ENCODE results near the gene PDXK. TPM values are rescaled to one million over a fixed set of nuclear protein-coding genes. Genes with fewer than 3 reads are reported as not detected.

The PDXK gene
- total and polyA plus RNA-seq, 2 donors (not counting 3 experiments of a cell fraction or from before 2014, with no cell fraction given), result 44.2 to 59.1 TPM

- Histone ChIP-seq H3K79me2 (ENCODE audit: control insufficient read depth, insufficient read depth, low read length) (no peaks in the 10 kb centered on the region), H3K4me3 (replicated peaks in 1 of 3; ENCODE audit: insufficient read depth in 1 of 3, low read depth in 1 of 3, low read length in 3 of 3) (no peak overlapping the region), H3K4me2 (ENCODE audit: insufficient read depth, low read length) (no peak overlapping the region), H3K27me3 (ENCODE audit: control insufficient read depth in 2 of 2, insufficient read depth in 2 of 2, low read length in 2 of 2) (no peaks in the 10 kb centered on the region), H3K27ac (ENCODE audit: insufficient read depth, low read depth, low read length) (no peak overlapping the region), H2AFZ (ENCODE audit: low read depth, low read length) (no peak overlapping the region), H3K36me3 (ENCODE audit: control insufficient read depth in 2 of 2, extremely low read depth in 1 of 2, insufficient read depth in 2 of 2, low read length in 2 of 2) (peaks cover 0 to 13% of the 10 kb centered on the region in 2 experiments), H3K9ac (replicated peaks; ENCODE audit: extremely low read depth, insufficient read depth, low read length) (no peak overlapping the region), H3K9me3 (replicated peaks; ENCODE audit: control insufficient read depth, insufficient read depth, low read length) (no peaks in the 10 kb centered on the region), H3K4me1 (ENCODE audit: control insufficient read depth, extremely low read depth, insufficient read depth, low read length) (no peaks in the 10 kb centered on the region), H4K20me1 (replicated peaks; ENCODE audit: control insufficient read depth, extremely low read depth, insufficient read depth, low read length) (no peaks in the 10 kb centered on the region), H3K9me1 (replicated peaks; ENCODE audit: control insufficient read depth, extremely low read depth, insufficient read depth, low read length) (no peaks in the 10 kb centered on the region)
- DNase-seq (ENCODE audit: low read depth, low spot score) (no peak), FAIRE-seq (no peak)
- dilution Hi-C loops (cut with MboI; ENCODE audit: extremely low pct_ligation_motif_present, low sequenced_read_pairs), result no loop called here
- ChIA-PET CTCF (no interaction called here), POLR2A (no interaction called here)
- TF ChIP-seq MYC (IDR thresholded peaks at IDR 0.05; ENCODE audit: low read depth, low read length) (no peak), POLR2AphosphoS5 (IDR thresholded peaks at IDR 0.05; ENCODE audit: insufficient read depth, low read depth, low read length) (no peak), POLR2A (IDR thresholded peaks at IDR 0.05; ENCODE audit: low read depth, low read length) (no peak), EZH2 (IDR thresholded peaks at IDR 0.05; ENCODE audit: borderline replicate concordance, low read depth, low read length, severe bottlenecking) (no peak), JUN (IDR thresholded peaks at IDR 0.05; ENCODE audit: borderline replicate concordance, insufficient read depth, insufficient read length, low read depth) (no peak)
- BruUV-seq (replicated peaks), result no TSS peak
- intact Hi-C loops (cut with micrococcal nuclease), result no loop called here
Observed at GRCh38 chr21:43757601-43758000, 38.7 kb downstream of the PDXK start.

- Histone ChIP-seq H3K36me3 (ENCODE audit: control insufficient read depth in 2 of 2, extremely low read depth in 1 of 2, insufficient read depth in 2 of 2, low read length in 2 of 2) (peaks cover 0 to 10% of the 10 kb centered on the region in 2 experiments), H3K9ac (replicated peaks; ENCODE audit: extremely low read depth, insufficient read depth, low read length) (no peak overlapping the region), H3K4me1 (ENCODE audit: control insufficient read depth, extremely low read depth, insufficient read depth, low read length) (no peaks in the 10 kb centered on the region), H4K20me1 (replicated peaks; ENCODE audit: control insufficient read depth, extremely low read depth, insufficient read depth, low read length) (no peaks in the 10 kb centered on the region), H3K4me2 (ENCODE audit: insufficient read depth, low read length) (no peak overlapping the region), H3K9me3 (replicated peaks; ENCODE audit: control insufficient read depth, insufficient read depth, low read length) (no peaks in the 10 kb centered on the region), H3K27ac (ENCODE audit: insufficient read depth, low read depth, low read length) (no peak overlapping the region), H3K27me3 (ENCODE audit: control insufficient read depth in 2 of 2, insufficient read depth in 2 of 2, low read length in 2 of 2) (no peaks in the 10 kb centered on the region), H3K4me3 (replicated peaks in 1 of 3; ENCODE audit: insufficient read depth in 1 of 3, low read depth in 1 of 3, low read length in 3 of 3) (no peak overlapping the region), H2AFZ (ENCODE audit: low read depth, low read length) (no peak overlapping the region), H3K79me2 (ENCODE audit: control insufficient read depth, insufficient read depth, low read length) (no peaks in the 10 kb centered on the region), H3K9me1 (replicated peaks; ENCODE audit: control insufficient read depth, extremely low read depth, insufficient read depth, low read length) (no peaks in the 10 kb centered on the region)
- FAIRE-seq, result no peak
- TF ChIP-seq FOS (IDR thresholded peaks at IDR 0.05; ENCODE audit: borderline replicate concordance, insufficient read depth, low read length) (no peak), EZH2 (IDR thresholded peaks at IDR 0.05; ENCODE audit: borderline replicate concordance, low read depth, low read length, severe bottlenecking) (no peak), POLR2A (IDR thresholded peaks at IDR 0.05; ENCODE audit: low read depth, low read length) (no peak), POLR2AphosphoS5 (IDR thresholded peaks at IDR 0.05; ENCODE audit: insufficient read depth, low read depth, low read length) (no peak), MYC (IDR thresholded peaks at IDR 0.05; ENCODE audit: low read depth, low read length) (no peak), CTCF (IDR thresholded peaks at IDR 0.05; ENCODE audit: extremely low read depth in 1 of 2, insufficient read depth in 1 of 2, low read depth in 1 of 2, low read length in 2 of 2) (no peak), MAX (IDR thresholded peaks at IDR 0.05; ENCODE audit: insufficient read depth, insufficient read length) (no peak), JUN (IDR thresholded peaks at IDR 0.05; ENCODE audit: borderline replicate concordance, insufficient read depth, insufficient read length, low read depth) (no peak), GATA2 (IDR thresholded peaks at IDR 0.05; ENCODE audit: insufficient read depth, insufficient read length, low read depth, low read length) (no peak)
- CTCF ChIA-PET, result interaction anchor here (1.2 to 1.6 kb wide), 2 partner anchors 16 to 30 kb away, joined by 3 to 4 read pairs; no protein-coding TSS in a partner anchor
- BruUV-seq (replicated peaks), result no TSS peak
- no peak for DNase-seq (ENCODE audit: low read depth, low spot score)
- dilution Hi-C loops (cut with MboI; ENCODE audit: extremely low pct_ligation_motif_present, low sequenced_read_pairs) (no loop called here), intact Hi-C loops (cut with micrococcal nuclease) (no loop called here)
- POLR2A ChIA-PET, result no interaction called here
Observed at GRCh38 chr21:43758111-43758641, 39.2 kb downstream of the PDXK start.

Measured in endothelial cell of umbilical vein (primary cell).